GM19468 (cell line): Measurements from ENCODE around the gene OR1K1.

Experiments used
- ATAC-seq: cut with Tn5 transposase; IDR thresholded peaks from one replicate; pipeline ENCODE4 v1.9.1; 2021; ENCODE audit warnings: mild to moderate bottlenecking, moderate library complexity, moderate number of reproducible peaks; ENCODE audit not compliant: unreplicated experiment; ENCODE audit errors: extremely low read depth

The OR1K1 gene

DNA sequence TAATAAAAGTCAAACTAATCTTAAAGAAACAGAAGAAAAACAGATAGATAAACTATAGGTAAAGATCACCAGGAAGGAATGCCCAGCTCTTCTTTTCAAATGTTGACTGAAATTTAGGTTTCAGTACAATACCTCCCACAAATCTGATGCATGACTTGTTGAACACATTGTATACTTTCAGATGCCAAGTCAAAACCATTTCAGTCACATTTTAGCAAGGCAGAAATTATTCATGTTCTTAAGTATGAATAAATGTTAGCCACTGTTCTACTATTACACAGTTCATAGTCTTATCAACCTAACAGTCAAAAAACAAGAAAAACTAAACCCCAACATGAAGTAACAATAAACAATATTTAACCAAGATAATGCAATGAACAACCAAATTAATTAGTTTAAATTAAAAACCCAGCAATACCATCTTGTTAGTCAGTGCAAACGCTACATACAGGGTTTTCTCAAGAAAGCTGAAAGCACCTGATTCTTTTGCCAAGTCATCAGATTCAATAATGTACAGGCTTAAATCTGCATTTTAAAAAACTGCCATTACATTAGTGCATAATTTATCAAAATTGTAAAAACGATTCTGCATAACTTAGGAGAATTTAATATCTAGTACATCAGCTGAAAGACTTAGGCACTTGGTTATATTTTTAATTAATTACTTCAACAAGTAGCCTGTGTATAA lies 48.5 kb downstream of the OR1K1 start:
- ATAC-seq = no peak
